HuH-7.5 (cell line): ENCODE data around the gene TRMO.
A peak's percentile ranks its signal among the peaks of the same experiment; 100 is the strongest.

Experiments used
- DNase-seq: peaks from one replicate; pipeline ENCODE4 v3.0.0; 2011; ENCODE audit warnings: low spot score

TRMO gene

DNA sequence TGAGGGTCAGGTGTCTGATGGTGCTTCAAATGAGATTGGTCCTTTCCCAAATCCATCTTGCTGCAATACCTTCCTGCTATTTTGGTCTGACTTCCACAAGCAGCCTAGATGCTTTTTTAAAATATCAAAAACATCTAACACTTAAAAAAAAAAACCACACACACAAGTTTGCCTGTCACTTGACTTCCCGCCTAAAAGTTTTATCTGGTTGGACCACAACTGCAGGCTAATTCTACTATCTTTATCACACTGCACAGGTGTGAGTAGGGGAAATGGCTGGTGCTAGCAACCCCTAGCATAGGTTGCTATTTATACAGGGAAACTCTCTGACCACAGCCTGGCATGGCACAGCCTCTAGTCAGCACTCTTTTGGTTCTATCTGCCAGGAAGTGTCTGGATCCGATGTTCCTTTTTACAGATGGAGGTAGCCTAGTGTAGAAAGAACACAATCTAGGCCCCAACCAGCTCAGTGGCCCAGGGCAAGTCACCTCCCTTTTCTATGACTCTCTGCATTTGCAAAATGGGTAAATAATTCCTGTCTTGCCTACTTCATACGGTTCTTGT, 15.9 kb upstream of the TRMO start, which contains the start of gene HEMGN:
HEMGN (minus strand) TSS at position 92 of the 564 bp plus-strand sequence; CDS start at position 56, 36 bp downstream.
- DNase-seq: no peak

DNA sequence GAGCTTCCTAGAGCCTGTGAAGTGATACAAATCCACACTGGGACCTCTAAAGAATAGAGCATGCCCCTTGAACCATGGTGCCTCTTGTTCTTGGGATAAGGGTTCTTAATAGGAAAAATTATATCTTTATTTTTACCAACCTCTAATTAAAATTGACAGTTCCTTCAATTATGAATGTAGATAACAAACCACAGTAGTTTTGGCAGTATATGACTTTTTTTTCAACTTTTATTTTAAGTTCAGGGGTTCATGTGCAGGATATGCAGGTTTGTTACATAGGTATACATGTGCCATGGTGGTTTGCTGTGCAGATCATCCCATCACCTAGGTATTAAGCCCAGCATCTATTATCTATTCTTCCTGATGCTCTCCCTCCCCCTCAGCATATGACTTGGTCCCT, 14.7 kb upstream of the TRMO start:
- no peak for DNase-seq

DNA sequence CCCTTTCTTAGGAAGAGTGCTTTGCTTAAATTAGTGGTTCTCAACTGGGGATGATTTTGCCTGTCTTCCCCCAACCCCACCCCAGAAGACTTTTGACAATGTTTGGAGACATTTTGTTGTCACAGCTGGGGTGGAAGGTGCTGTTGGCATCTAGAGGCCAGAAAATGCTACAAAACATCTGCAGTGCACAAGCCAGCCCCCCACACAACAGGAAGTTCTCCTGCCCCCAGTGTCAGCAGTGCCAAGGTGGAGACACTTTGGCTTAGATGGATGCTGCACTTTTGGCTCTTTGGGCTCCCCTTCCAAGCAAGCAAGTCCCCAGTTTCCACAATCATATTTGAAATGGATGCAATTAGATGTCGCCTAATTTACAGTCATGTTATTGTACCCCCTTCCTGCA, 13.0 kb upstream of the TRMO start:
- no peak for DNase-seq

DNA sequence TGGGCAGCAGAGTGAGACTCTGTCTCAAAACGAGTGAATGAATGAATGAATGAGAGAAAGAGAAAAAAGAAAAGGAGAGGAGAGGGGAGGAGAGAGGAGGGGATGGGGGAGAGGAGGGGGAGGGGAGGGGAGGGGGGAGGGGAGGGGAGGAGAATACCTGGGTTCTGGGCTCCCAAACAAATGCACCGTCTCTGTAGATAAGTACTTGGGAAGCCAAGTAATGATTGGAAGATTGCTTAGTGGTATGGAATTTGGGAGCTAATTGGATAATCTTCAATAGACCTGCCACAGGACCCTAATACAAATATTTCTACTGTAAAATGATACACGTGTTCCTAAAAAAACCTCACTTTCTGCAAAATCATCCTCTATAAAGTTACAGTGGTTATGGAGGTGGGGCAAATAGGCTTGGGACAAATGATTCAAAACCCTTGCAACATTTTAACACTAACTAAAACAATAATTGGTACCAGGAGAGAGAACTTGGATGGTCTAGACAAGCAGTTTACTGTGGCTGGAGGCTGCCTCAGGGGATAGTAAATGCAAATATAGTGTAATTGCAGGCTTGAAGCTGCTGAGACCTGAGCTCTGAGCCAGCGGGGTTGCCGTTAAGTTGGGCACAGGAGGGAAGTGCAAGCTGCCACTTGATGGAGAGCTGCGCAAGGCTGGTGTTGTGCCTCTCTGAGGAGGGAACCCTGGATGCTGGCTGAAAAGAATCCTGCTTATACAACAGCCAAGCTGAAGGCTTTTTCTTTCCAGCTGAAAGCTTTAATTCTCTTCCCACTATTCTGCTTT, 12.2 kb upstream of the TRMO start:
- DNase-seq: no peak

DNA sequence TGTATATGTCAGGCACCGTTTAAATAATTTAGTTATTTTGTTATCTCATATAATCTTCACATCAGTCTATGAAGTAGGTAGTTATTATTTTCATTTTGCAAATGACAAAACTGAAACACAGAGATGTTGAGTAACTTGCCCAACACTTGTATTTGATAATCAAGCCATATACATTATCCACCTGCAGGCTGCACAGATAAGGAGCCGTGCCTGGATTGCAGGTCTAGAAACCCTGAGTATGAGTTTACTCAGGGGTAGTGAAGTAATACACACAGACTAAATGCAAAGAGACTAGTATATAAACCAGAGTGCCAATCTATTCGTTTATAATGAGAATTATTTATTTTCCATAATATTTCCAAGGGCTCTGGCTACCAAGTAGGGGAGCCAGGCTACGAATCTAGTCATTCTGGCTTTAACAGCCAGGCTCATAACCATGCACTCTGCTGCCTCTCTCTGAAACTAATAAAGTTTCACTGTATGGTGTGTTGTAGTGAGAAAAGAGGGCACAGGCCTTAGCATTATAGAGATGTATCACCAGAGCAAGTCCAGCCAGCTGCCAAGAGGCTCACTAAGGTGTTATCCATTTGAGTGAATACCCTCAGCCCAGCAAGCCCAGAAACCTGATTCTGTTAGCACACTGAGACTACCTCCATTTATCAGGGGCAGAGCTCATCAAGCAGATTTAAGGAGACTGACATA, 11.1 kb upstream of the TRMO start:
- no peak for DNase-seq

DNA sequence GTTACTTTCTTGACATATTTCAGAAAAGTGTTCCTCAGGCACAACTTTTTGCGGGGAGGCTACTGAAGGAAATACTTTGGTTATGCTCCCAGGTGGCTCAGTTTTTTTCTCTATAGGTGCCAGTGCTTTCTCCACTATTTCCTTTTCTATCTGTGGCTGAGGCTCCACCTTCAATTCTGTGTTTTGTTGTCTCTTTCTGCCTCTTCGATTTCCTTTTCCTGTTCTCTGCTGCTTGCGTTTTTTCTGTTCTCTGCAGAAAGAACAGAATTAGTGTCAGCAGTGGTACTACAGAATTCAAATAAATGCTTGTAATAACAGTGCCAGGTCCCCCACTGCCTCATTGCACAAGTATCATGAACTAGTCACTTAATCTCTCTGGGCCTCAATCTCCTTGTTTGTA, 8.7 kb upstream of the TRMO start:
- DNase-seq: no peak

DNA sequence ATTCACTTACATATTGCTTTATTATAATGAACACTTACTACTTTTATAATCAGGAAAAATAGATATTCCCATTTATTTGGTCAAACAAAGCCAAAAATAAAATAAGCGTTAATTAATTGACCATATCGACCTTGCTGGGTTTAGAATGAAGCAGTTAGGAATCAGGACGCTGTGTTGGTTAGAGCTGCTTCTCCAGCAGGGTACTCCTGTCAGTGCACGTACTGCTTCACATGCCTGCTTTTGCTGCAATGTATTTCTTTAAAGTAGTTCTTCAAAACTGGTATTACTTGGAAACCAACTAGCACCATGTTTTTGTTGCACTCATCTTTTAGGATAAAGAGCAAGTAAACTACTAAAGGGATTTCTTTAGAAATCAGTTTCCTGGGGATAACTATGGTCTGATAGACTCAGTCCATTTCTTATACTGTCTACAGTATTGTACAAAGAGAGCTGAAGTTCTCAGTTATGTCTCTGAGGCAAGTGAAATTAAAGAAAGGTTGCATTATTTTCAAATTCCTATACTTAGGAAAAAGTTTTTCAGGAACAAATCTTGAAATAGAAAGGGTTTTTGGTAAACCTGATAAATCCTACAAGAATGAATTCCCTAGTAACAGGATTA, 6.8 kb upstream of the TRMO start:
- DNase-seq: no peak

DNA sequence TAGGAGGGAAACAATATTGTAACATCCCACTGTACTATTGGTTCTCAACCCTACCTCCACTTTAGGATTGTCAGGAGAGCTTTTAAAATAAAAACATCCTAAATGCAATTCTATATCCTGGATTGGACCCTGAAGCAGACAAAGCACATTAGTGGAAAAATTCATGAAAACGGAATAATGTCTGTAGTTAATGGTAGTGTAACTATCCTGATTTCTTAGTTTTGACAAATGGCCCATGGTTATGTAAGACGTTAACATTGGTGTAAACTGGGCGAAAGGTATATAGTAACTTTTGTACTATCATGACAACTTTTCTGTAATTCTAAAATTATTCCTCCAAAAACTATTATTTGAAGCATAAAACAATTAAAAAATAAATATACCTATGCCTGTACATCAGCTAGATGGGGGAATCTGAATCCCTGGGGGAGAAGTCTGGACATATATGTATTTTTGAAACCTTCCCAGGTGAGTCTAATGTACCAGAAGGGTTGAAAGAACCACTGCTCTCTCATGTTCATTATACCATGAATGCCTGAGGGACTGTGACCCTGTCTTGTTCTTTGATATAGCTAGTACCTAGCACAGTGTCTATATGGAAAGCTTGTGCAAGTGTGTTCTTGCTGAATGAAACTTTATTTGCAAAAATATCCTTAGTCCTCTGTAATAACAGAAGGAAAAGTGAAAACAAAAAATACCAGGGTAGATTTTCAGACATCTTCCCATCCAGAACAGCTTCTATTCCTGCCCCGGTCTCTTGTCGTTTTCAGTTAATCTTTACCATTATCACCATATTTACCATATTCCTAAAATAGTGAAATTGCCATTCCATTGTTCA, 3.4 kb upstream of the TRMO start:
- no peak for DNase-seq

DNA sequence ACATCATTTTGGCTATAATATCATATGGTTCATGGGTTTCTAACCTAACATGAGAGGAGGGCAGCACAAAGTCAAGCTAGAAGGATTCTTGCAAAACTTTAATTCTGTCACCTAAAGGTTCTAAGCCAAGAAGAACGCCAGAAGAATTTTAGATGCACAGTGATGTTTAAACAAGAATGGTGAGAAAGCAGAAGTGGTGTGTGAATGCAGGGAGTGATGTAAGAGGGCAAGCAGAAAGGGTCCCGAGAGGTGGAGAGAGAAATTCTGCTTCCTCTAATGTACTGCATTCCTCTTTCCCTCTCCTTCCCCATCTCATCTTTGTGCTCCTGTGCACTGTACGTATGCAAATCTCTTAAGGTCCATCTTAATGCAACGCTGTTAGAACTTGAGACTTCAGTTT, 2.1 kb upstream of the TRMO start:
- DNase-seq: no peak

DNA sequence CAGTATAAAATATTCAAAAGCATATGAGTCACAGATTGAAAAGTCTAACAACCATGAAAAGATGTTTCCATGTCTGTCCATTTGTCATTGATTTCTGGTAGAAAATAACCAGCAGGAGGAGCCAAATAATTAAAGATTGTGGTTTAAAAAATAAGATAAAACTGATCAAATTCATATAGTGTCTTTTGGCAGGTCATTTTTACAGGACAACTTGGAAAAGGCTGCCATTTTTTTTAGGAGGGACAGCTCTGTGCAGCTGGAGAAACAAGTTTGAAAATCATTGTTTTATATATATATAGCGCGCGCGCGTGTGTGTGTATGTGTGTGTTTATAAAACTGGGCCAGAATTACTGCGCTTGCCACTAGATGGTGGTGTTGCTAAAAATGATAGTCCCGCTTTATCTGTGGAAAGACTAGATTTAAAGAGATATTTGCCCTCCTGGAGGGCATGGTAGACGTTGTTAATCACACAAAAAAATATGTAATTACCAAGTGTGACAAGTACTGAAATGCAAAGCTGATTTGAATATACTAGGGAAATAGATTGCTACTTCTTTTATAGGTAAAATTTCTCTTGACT, 1.3 kb upstream of the TRMO start:
- peak; percentile 13 for DNase-seq

DNA sequence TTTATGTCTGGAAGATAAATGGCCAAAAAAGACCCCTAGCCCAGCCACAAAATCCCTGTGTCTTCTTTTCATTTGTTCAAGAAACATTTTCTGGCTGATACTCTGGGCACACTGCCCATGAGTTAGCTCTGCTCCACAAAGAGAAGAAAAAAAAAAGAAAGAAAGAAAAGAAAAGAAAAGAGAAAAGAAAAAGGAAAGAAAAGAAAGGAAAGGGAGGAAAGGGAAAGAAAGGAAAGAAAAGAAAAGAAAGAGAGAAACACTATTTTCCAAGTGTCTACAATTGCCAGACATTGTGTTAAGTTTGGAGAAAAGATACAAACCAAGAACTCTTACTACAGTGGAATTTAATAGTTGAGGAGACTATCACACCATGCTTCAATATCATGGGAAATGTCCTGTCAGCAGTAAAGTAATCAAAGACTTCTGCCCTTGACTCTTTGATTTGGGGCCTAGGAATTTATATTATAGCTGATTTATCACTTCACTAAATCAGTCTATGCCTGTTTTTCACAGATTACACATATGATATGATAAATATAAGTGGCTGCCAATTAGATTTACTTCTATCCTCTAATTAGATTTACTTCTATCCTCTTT, 3.0 kb downstream of the TRMO start:
- no peak for DNase-seq

DNA sequence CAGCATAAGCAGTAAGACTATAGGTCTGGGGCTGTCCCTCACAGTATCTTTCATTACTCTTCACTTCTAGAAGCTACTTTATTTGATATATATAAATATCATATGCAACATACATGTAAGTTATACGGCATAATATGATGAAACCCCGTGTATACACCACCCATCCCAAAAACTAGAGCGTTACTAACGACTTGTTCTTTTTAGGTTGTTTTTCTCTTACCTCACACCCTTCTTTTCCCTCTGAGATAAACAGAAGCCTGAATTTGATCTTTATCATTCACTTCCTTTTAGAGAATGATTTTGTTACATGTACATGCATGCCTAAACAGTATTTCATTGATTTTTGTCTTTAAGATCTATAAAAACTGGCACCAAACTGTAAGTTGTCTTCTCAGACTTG, 3.7 kb downstream of the TRMO start:
- no peak for DNase-seq

DNA sequence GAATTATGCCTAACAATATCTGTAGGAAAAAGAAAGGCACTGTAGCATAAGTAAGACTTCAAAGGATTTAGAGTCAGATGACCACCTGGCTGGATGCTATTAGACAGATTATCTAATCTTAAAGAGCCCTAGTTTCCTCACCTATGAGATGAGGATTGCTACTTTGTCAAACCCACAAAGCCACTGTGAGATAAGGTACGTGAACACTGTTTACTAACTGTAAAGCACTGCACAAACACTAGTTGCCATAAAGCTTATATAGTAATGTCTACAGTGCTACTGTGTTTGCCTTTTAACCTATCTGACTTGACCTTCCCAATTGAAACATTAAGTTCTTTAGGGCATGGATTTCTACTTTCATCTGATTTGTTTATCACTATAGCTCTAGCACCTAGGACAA, 10.3 kb downstream of the TRMO start:
- no peak for DNase-seq

DNA sequence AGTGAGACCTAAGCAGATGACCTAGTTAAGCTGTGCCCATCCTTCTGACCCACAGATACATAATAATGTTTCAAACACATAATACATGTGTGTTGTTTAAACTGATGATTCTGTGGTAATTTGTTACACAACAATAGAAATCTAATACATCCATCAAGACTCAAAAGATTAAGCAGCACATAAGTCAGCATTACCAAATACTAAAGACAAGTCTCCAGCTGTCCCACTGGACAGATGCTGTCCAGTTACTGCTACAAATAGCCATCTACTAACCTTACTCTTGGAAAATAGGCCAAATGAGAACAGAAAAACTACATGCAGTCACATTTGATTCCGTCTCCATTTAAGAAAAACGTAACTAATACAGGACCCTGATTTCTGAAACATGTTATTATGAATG, 10.8 kb downstream of the TRMO start:
- no peak for DNase-seq

DNA sequence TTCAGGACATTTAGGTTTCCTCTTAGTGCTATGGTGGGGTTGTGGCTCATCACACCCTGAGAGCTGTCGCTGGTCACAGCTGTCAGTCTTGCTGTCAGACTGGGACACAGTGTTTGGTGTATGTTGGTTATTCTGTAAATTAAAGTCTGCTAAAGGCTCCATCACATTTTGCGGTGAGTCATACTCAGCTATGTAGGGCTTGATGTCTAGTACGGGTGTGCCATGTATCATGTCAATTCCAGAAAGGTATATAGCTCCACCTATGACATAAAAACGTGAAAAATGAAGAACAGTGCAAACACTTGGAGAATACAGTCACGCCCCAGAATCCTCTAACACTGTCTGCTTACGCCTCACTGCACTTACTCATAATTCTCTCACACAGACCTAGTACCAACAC, 11.9 kb downstream of the TRMO start:
- DNase-seq: no peak

DNA sequence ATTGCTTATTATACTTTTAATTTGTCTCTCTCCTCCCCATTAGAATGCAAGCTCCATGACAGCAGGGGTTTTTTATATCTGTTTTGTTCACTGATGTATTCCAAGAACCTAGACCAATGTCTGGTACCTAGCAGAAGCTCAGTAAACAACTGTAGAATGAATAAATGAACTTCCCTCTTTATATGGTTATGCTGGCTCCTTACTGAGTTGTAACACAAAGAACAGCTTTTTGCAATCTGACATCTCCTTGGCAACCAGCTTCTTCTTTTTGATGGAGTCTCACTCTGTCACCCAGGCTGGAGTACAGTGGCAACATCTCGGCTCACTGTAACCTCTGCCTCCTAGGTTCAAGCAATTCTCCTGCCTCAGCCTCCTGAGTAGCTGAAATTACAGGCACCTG, 13.6 kb downstream of the TRMO start:
- no peak for DNase-seq

DNA sequence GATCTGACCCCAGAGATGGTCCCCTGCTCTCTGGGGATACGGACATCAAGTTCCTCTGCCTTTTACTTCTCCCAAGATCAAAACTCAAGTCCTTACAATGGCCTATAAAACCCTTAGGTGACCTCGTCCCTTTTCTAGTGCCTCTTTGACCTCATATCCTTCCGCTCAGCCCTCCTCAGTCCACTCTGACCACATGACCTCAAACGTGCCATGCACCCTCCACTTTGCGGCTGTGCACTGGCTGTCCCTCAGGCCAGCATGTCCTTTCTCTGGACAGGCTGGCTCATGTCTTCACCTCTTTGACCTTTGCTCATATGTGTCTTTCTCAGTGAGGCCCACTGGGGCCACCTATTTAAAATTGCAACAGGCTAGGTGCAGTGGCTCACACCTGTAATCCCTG, 14.7 kb downstream of the TRMO start:
- DNase-seq: no peak

DNA sequence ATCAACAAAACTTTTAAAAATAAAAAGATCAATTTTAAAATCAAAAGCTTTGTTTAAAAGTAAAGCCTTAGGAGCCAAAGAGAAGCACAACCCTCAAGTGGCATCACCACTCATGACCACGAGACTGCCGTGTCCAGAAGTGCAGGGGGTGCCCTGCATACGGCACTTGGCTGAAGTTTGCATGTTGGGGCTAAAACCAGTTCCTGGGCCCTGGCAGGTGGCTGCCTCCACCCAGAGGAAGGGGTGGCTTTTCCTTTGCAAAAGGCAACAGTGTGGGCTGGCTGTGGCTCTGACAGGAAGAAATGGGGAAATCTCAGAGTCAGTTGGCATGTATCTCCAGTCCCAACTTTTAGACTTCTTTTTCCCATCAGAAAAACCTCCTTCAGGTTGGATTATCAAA, 15.3 kb downstream of the TRMO start:
- DNase-seq: no peak

DNA sequence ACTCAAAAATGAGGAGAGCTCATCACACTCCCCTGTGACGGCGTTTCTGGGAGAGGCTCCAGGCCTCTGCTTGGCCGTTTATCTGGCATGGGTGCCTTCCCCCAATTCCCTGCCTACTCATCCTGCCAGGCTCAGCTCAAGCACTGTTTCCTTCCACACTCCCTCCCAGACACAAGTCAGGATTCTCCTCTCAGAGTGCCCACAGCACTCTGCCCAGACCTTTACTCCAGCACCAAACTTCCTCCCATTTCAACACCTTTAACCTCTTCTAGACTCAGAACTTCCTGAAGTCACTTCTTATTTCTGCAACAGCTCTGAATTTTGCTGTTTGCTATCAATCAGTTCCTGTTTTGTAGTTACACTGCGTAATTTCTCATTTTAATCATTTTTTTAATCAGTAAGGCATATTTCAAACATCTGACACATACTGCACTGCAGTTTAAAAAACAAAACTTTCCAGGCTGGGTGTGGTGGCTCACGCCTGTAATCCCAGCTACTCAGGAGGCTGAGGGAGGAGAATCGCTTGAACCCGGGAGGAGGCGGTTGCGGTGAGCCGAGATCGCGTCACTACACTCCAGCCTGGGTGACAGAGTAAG, 16.0 kb downstream of the TRMO start:
- no peak for DNase-seq

DNA sequence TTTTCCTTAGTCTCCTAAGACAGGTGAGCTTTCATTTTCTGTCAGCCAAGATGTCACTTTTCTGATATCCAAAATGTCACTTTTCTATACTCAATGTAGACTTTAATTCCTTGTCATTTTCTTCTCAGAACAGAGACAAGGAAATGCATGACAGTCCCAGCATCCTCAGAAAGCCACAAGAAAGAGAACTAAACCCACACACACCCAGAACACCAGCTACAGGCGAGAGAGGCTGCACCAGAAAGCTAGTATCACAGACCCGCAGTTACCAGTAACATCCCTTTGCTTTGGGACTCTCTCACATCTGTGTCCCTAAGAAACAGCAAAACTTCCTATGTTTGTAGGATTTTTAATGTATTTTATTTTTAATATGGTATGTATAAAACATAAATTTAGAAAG, 17.1 kb downstream of the TRMO start:
- no peak for DNase-seq

DNA sequence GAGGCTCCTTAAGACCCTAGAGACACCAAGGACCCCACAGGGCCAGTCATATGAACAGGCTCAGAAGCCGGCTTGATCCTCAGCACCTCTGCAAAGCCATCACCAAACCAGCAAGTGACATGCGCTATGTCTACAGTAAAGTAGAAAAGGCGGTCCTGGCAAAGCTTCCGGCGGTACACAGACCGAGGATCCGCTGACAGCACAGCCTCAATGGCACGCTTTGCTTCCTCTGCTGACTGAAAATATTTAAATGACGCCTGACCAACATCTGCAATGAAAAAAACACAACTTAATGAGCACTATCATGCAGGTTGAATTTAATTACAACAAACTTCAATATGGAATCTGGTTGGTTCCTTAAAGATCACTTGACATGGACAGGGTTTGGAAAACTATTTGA, 17.6 kb downstream of the TRMO start:
- DNase-seq: no peak
